CD4-positive, alpha-beta T cell treated with Interleukin-10 for 1 hour (primary cell): Measurements from ENCODE around the gene MAGEB6.
"Not testable (repeated sequence)": the region's sequence is repeated elsewhere in the genome, so short reads cannot be mapped to it uniquely, and the experiment has no call there.

ENCODE experiments used
- DNase-seq: peaks from one replicate; pipeline ENCODE4 v3.0.0-alpha.2; 2020

The MAGEB6 gene

GRCh38 chrX:26192204-26192603, at the start of gene MAGEB6:
Gene MAGEB6, plus strand, starts transcription at chrX:26192440. Its CDS starts 1,407 bp downstream, at chrX:26193847.
- no peak for DNase-seq

GRCh38 chrX:26146024-26146423, 46.2 kb upstream of the MAGEB6 start:
- no peak for DNase-seq

DNA sequence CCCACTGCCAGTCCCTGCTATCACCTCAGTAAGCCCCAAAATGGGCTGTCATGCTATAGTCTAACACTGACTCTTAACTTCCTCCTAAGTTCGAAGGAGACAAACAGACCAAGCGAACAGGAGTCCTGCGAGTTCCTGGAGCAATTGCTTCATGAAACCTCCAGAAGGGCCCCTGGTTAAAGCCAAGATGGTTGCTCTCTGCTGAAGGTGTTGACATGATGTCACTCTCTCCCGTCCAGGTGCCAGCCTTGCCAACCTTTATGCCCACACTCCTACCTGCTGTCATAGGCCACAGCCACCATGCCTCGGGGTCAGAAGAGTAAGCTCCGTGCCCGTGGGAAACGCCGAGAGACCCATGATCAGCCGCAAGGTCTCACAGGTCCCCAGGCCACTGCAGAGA, 31.9 kb upstream of the MAGEB6 start, which contains the start of gene MAGEB6B:
TSS of gene MAGEB6B (plus strand) at position 301 of the 400 bp plus-strand sequence. CDS start at position 301, 0 bp downstream.
- DNase-seq = no peak

- DNase-seq = no peak
These were observed 11.3 kb downstream of the MAGEB6 start for GRCh38 chrX:26203561-26203960.

- not testable (repeated sequence) for DNase-seq
These were observed 12.5 kb downstream of the MAGEB6 start for GRCh38 chrX:26204717-26205116.

- DNase-seq = no peak
These were observed 15.8 kb downstream of the MAGEB6 start for GRCh38 chrX:26208012-26208411.

GRCh38 chrX:26215869-26216268, 23.6 kb downstream of the MAGEB6 start, which contains the start of gene MAGEB5:
Gene MAGEB5, plus strand, starts transcription at chrX:26216169. Its CDS starts 1,133 bp downstream, at chrX:26217302.
- DNase-seq = no peak

- DNase-seq = no peak
These were observed 27.1 kb downstream of the MAGEB6 start for GRCh38 chrX:26219351-26219750.

DNA sequence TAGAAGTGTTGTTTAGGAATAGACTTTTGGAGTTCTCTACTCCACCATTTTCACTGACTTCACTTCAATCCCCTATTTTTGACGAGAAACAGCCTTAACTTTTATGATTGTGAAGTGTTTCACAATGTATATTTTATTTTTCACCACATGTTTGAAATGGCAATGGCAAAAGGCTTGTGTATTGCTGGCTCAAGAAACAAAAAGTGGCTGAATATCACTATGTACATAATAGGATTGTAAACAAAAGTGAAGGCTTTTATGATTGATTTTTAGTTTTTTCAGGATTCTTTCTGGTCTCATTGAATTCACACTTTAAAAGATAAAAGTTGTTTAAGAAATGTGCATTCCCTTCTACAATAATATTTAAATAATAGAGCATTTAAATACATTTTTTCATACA, 41.9 kb downstream of the MAGEB6 start:
- no peak for DNase-seq
